GM12878 (cell line): ENCODE measurements around the gene ACADL. TPM values are rescaled to one million over a fixed set of nuclear protein-coding genes. Genes with fewer than 3 reads are reported as not detected.

Experiments used
- ATAC-seq: fragments of 200-7000 bp; cut with Tn5 transposase; 3 replicates; pipeline ENCODE4 v1.9.1; 2020; ENCODE audit warnings: mild to moderate bottlenecking, moderate library complexity
- BruUV-seq: library from RNA; stranded (reverse); fragments of 400-500 nt; replicated peaks from 2 replicates; lab custom pipeline; 2021; lab: Mats Ljungman, UMichigan
- CTCF ChIA-PET: fragments of 300-600 bp; sonication (Branson Sonifier 250); formaldehyde crosslinking; extraction: SDS; loops from one replicate; lab custom pipeline; 2021; ENCODE audit warnings: inconsistent platforms; lab: Yijun Ruan, JAX
- POLR2A ChIA-PET: fragments of 350-600 bp; formaldehyde crosslinking; extraction: SDS; loops from one replicate; lab custom pipeline; 2021; ENCODE audit warnings: inconsistent platforms; lab: Charles Lee
- RAD21 ChIA-PET: fragments of 300-600 bp; sonication (Branson Sonifier 250); formaldehyde crosslinking; loops from one replicate; lab custom pipeline; 2023; ENCODE audit warnings: antibody characterized with exemption; ENCODE audit not compliant: unreplicated experiment; lab: Charles Lee
- SMC1A ChIA-PET: fragments of 300-600 bp; sonication (Branson Sonifier 250); formaldehyde crosslinking; loops from one replicate; lab custom pipeline; 2023; ENCODE audit not compliant: unreplicated experiment, uncharacterized antibody; lab: Charles Lee
- DNase-seq: peaks from one replicate; pipeline ENCODE4 v3.0.0-alpha.2; 2011; ENCODE audit warnings: low read depth, low spot score
- FAIRE-seq: peaks from 3 replicates; lab custom pipeline; 2011; peaks lifted over from hg19 to GRCh38; lab: Jason Lieb, UNC
- H2AFZ ChIP-seq: 2 replicates; pipeline ENCODE4 v1.6.0; 2011; ENCODE audit warnings: low read depth, low read length, control low read depth; ENCODE audit not compliant: control insufficient read depth
- H3K27ac ChIP-seq: 2 replicates; pipeline ENCODE4 v1.5.1; 2011; ENCODE audit warnings: control low read depth; ENCODE audit not compliant: control insufficient read depth, insufficient read depth
- H3K27me3 ChIP-seq, 2 experiments: replicated peaks in 1 of 2; 2 replicates each; pipeline versions ENCODE4 v1.6.0 to v1.6.1; 2011; ENCODE audit warnings: low read length in 1 of 2; ENCODE audit not compliant: control insufficient read depth in 2 of 2, insufficient read depth in 2 of 2
- H3K36me3 ChIP-seq, 2 experiments: 2 replicates each; pipeline ENCODE4 v1.5.1; 2011; ENCODE audit warnings: low read length in 1 of 2; ENCODE audit not compliant: control insufficient read depth in 2 of 2, insufficient read depth in 2 of 2
- H3K4me1 ChIP-seq: 2 replicates; pipeline ENCODE4 v1.6.1; 2011; ENCODE audit warnings: mild to moderate bottlenecking, low read length, moderate library complexity, mixed read lengths; ENCODE audit not compliant: control insufficient read depth, insufficient read depth
- H3K4me2 ChIP-seq: 2 replicates; pipeline ENCODE4 v1.6.0; 2011; ENCODE audit warnings: control low read depth; ENCODE audit not compliant: control insufficient read depth, insufficient read depth
- H3K4me3 ChIP-seq: fragments of 200-600 bp; sonication (generic); 2 replicates; pipeline ENCODE4 v1.5.1; 2016
- H3K79me2 ChIP-seq: 2 replicates; pipeline ENCODE4 v1.6.0; 2011; ENCODE audit warnings: low read length; ENCODE audit not compliant: control insufficient read depth, insufficient read depth
- H3K9ac ChIP-seq: 2 replicates; pipeline ENCODE4 v1.8.0; 2011; ENCODE audit warnings: low read length, control low read depth, mixed read lengths; ENCODE audit not compliant: control insufficient read depth, insufficient read depth
- H3K9me3 ChIP-seq: replicated peaks from 3 replicates; pipeline ENCODE4 v1.5.1; 2011; ENCODE audit warnings: mild to moderate bottlenecking, low read length; ENCODE audit not compliant: control insufficient read depth, insufficient read depth
- H4K20me1 ChIP-seq: 2 replicates; pipeline ENCODE4 v1.6.0; 2011; ENCODE audit not compliant: control insufficient read depth, insufficient read depth
- BCLAF1 ChIP-seq: fragments of 450-650 bp; IDR thresholded peaks from 2 replicates; pipeline ENCODE4 v1.6.1; 2017; ENCODE audit warnings: antibody characterized with exemption, mild to moderate bottlenecking, moderate library complexity
- DPF2 ChIP-seq: fragments of 450-650 bp; IDR thresholded peaks from 2 replicates; pipeline ENCODE4 v1.6.1; 2017; ENCODE audit warnings: mild to moderate bottlenecking
- FOXM1 ChIP-seq: IDR thresholded peaks from 2 replicates; pipeline ENCODE4 v1.6.1; 2012; ENCODE audit warnings: low read depth, mild to moderate bottlenecking, inconsistent platforms, low read length, moderate library complexity
- MTA2 ChIP-seq: fragments of 450-650 bp; IDR thresholded peaks from 2 replicates; pipeline ENCODE4 v1.6.1; 2016; ENCODE audit warnings: low read depth, mild to moderate bottlenecking, moderate library complexity
- MTA3 ChIP-seq: IDR thresholded peaks from 2 replicates; pipeline ENCODE4 v1.6.1; 2012; ENCODE audit warnings: low read length, inconsistent platforms, borderline replicate concordance
- PKNOX1 ChIP-seq: fragments of 450-650 bp; IDR thresholded peaks from 2 replicates; pipeline ENCODE4 v1.6.1; 2016; ENCODE audit warnings: mild to moderate bottlenecking
- POLR2AphosphoS2 ChIP-seq: IDR thresholded peaks from 2 replicates; pipeline ENCODE4 v1.6.1; 2011; ENCODE audit warnings: low read depth, mild to moderate bottlenecking, low read length, improper control_type of control experiment, moderate library complexity
- POLR2AphosphoS5 ChIP-seq: IDR thresholded peaks from 2 replicates; pipeline ENCODE4 v1.6.1; 2011; ENCODE audit warnings: mild to moderate bottlenecking, low read length, inconsistent platforms
- RAD21 ChIP-seq: IDR thresholded peaks from 2 replicates; pipeline ENCODE4 v1.6.1; 2011; ENCODE audit warnings: mild to moderate bottlenecking, low read depth, low read length, moderate library complexity; ENCODE audit not compliant: insufficient read depth
- TBL1XR1 ChIP-seq: IDR thresholded peaks from 2 replicates; pipeline ENCODE4 v1.6.1; 2012; ENCODE audit warnings: low read depth, low read length, improper control_type of control experiment
- WGBS: methylation state at CpG from one replicate; pipeline ENCODE4 v1.1.6; 2016; ENCODE audit warnings: low lambda C conversion rate; ENCODE audit not compliant: insufficient replicate concordance, insufficient coverage; ENCODE audit errors: missing lambda C conversion rate; 5-methylcytosine and 5-hydroxymethylcytosine counted together
- in situ Hi-C: fragments of 300-500 bp; cut with MboI; formaldehyde crosslinking; loops from 9 replicates; pipeline ENCODE4 v1.14.3; 2018; ENCODE audit warnings: mixed read lengths
- intact Hi-C: fragments of 100-400 bp; cut with micrococcal nuclease; formaldehyde crosslinking; loops from one replicate; pipeline ENCODE4 v1.14.2; 2022; ENCODE audit not compliant: unreplicated experiment
- polyA plus RNA-seq, 11 experiments: library from polyadenylated mRNA; depleted of rRNA in 4 of 11; unstranded in 6 of 11; stranded (reverse) in 5 of 11; fragments of >200 nt; fragmentation: Nextera tagmentation in 4 of 11; fragmentation: Illumina TruSeq in 1 of 11; extraction: Ambion mirVana in 4 of 11; extraction: Trizol in 1 of 11; gene quantifications; 1 replicate in 1 of 11; 2 replicates in 10 of 11; pipeline versions ENCODE4 v1.2.1 to v1.2.3, GENCODE V29; 2011 to 2016; ENCODE audit warnings: inconsistent platforms in 2 of 11, missing spikeins in 2 of 11, low read depth in 1 of 11
- total RNA-seq, 4 experiments: library from RNA; depleted of rRNA in 3 of 4; stranded (reverse); fragments of >200 nt in 3 of 4; fragmentation: Illumina TruSeq in 1 of 4; extraction: Trizol in 1 of 4; gene quantifications; 2 replicates each; pipeline versions ENCODE4 v1.2.1 to v1.2.3, GENCODE V29; 2013 to 2021

The ACADL gene
- total and polyA plus RNA-seq, 10 of the 15 experiments (the other 5 are each of a cell fraction or from before 2014, with no cell fraction given), result not detected

GRCh38 chr2:210267698-210268097 lies 42.5 kb upstream of the ACADL start:
- in situ Hi-C loops (no loop called here), intact Hi-C loops (no loop called here)
- Histone ChIP-seq H3K9ac (no peak overlapping the region), H3K79me2 (no peaks in the 10 kb centered on the region), H2AFZ (no peak overlapping the region), H3K4me3 (no peak overlapping the region), H3K27ac (no peak overlapping the region), H3K36me3 (no peaks in the 10 kb centered on the region), H3K4me2 (no peak overlapping the region), H3K4me1 (no peaks in the 10 kb centered on the region), H3K27me3 (no peaks in the 10 kb centered on the region), H3K9me3 (no peaks in the 10 kb centered on the region), H4K20me1 (no peaks in the 10 kb centered on the region)
- TF ChIP-seq DPF2, result 0 out of 2 replicates have a peak, but pooled peaks have one; percentile 25
- TF ChIP-seq POLR2AphosphoS5, result no peak
- TF ChIP-seq MTA2, result 0 out of 2 replicates have a peak, but pooled peaks have one; percentile 20
- FAIRE-seq, result no peak
- ChIA-PET POLR2A (no interaction called here), SMC1A (interaction anchor here (1.5 kb wide), 1 partner anchor 15 kb away, joined by 3 read pairs; no protein-coding TSS in a partner anchor), RAD21 (interaction anchor here (0.9 kb wide), 1 partner anchor 17 kb away, joined by 3 read pairs; no protein-coding TSS in a partner anchor), CTCF (interaction anchor here (0.6 to 1.3 kb wide), 3 partner anchors 10 to 195 kb away, joined by 3 to 4 read pairs (median 3); no protein-coding TSS in a partner anchor)
- BruUV-seq, result no TSS peak
- ATAC-seq, result peak; percentile 38; the same call in 2 of the 3 replicates
- no peak for DNase-seq
- 0% methylated on average over 1 of the region's 1 CpG for WGBS

GRCh38 chr2:210264282-210264681 lies 39.0 kb upstream of the ACADL start:
- FAIRE-seq, result no peak
- SMC1A ChIA-PET, result no interaction called here
- CTCF ChIA-PET, result interaction anchor here (1.0 kb wide), 1 partner anchor 135 kb away, joined by 3 read pairs; no protein-coding TSS in a partner anchor
- POLR2A ChIA-PET, result no interaction called here
- no peaks in the 10 kb centered on the region for H3K36me3 ChIP-seq
- H3K4me2 ChIP-seq, result no peak overlapping the region
- H2AFZ ChIP-seq, result no peak overlapping the region
- no TSS peak for BruUV-seq
- TF ChIP-seq TBL1XR1 (no peak), PKNOX1 (no peak), BCLAF1 (no peak), POLR2AphosphoS2 (no peak), FOXM1 (no peak), RAD21 (no peak), MTA3 (no peak)
- H3K9ac ChIP-seq, result no peak overlapping the region
- no peaks in the 10 kb centered on the region for H3K79me2 ChIP-seq
- intact Hi-C loops (no loop called here), in situ Hi-C loops (no loop called here)
- 0% methylated on average over 1 of the region's 1 CpG for WGBS
- no peaks in the 10 kb centered on the region for H3K4me1 ChIP-seq
- DNase-seq, result no peak
- ATAC-seq, result no peak
- RAD21 ChIA-PET, result interaction anchor here (2.0 kb wide), 1 partner anchor 12 kb away, joined by 5 read pairs; no protein-coding TSS in a partner anchor
- no peak overlapping the region for H3K27ac ChIP-seq
- no peaks in the 10 kb centered on the region for H3K9me3 ChIP-seq
- H3K27me3 ChIP-seq, result no peaks in the 10 kb centered on the region
- no peaks in the 10 kb centered on the region for H4K20me1 ChIP-seq
- H3K4me3 ChIP-seq, result no peak overlapping the region
